ENCODE measurements around the gene DHX8.

DNA sequence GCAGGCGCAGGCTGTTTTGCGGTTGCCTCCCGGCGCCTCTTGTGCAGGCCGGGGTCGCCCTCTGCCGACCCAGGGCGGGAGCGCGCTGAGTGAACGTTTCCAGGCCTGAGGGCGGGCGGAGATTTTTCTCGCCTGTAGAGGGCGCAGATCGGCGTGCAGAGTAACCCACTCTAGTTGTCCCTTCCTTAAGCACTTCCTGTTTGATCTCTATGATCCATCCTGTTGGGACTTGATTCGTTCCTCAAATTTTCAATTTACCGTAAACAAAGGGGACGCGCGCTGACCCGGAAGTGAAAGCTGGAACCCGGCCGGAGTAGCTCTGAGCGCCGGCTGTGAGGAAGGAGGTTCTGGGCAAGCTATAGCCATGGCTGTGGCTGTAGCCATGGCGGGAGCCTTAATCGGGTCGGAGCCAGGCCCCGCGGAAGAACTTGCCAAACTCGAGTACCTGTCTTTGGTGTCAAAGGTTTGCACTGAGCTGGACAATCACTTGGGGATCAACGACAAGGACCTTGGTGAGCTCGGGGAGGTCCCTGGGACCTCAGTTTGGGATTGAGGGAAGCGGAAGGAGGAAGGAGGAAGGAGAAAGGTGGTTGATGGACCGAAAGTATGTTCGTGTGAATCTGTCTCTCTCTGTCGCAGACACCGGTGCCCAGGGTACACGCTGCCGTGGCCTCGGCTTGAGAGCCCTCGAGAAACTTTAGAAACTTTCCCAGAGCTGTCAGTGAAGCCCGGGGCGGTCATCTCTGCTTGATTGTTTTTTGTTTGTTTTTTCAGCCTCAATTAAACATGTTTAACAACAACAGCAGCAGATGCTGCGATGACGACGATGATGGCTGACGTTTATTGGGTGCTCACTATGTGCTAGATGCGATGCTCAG lies at the start of gene DHX8:
- TF ChIP-seq CTCF (IDR thresholded peaks at IDR 0.05) (peak; percentile 100), POLR2A (IDR thresholded peaks at IDR 0.05) (peak; percentile 75)
